HepG2 (cell line): ENCODE measurements around the gene SRRM4.

ENCODE experiments used
- ATF1 ChIP-seq: IDR thresholded peaks from 2 replicates; pipeline ENCODE4 v1.6.1; 2016; ENCODE audit warnings: mild to moderate bottlenecking, control low read depth
- EZH2 ChIP-seq: conservative IDR thresholded peaks from 2 replicates; pipeline ENCODE4 v1.6.1; 2012; ENCODE audit warnings: mild to moderate bottlenecking, low read depth, low read length, moderate library complexity
- FOXK1 ChIP-seq: sonication (generic); formaldehyde crosslinking; IDR thresholded peaks from 2 replicates; pipeline ENCODE4 v1.4.0; 2020; ENCODE audit warnings: low read depth, missing genetic modification reagents, borderline replicate concordance
- SP4 ChIP-seq: sonication (generic); formaldehyde crosslinking; IDR thresholded peaks from 2 replicates; pipeline ENCODE4 v1.8.1; 2023; ENCODE audit warnings: mild to moderate bottlenecking, missing genetic modification reagents
- TRIM22 ChIP-seq: fragments of 450-650 bp; IDR thresholded peaks from 2 replicates; pipeline ENCODE4 v1.6.1; 2017
- USF2 ChIP-seq, 2 experiments: sonication (generic) in 1 of 2; formaldehyde crosslinking in 1 of 2; IDR thresholded peaks; 2 replicates each; pipeline versions ENCODE4 v1.5.1 to v1.6.1; 2011 to 2020; ENCODE audit warnings: borderline replicate concordance in 1 of 2, low read depth in 1 of 2, low read length in 1 of 2, mild to moderate bottlenecking in 1 of 2, missing genetic modification reagents in 1 of 2, moderate library complexity in 1 of 2
- ZNF510 ChIP-seq: sonication (generic); formaldehyde crosslinking; IDR thresholded peaks from 2 replicates; pipeline ENCODE4 v1.4.0; 2020; ENCODE audit warnings: low read depth, mild to moderate bottlenecking, missing genetic modification reagents
- ZNF672 ChIP-seq: sonication (generic); formaldehyde crosslinking; IDR thresholded peaks from 2 replicates; pipeline ENCODE4 v1.8.1; 2022; ENCODE audit warnings: missing genetic modification reagents

- no peak for TF ChIP-seq FOXK1 (CRISPR knock-in tag)
- TF ChIP-seq TRIM22, result no peak
- no peak for TF ChIP-seq ZNF510
- TF ChIP-seq ZNF672 (CRISPR knock-in tag), result no peak
- TF ChIP-seq SP4, result no peak
- TF ChIP-seq USF2 (IDR thresholded peaks at IDR 0.05; ENCODE audit: low read depth, low read length), result no peak
- TF ChIP-seq USF2 (CRISPR knock-in tag; IDR thresholded peaks at IDR 0.05; ENCODE audit: borderline replicate concordance), result no peak
- TF ChIP-seq ATF1 (CRISPR knock-in tag), result no peak
- TF ChIP-seq EZH2, result no peak
Measured at GRCh38 chr12:119208626-119209061, 227.3 kb downstream of the SRRM4 start.
